PFSK-1 (cell line): ENCODE results near the gene ITGA6.

Source experiments
- POLR2AphosphoS5 ChIP-seq: IDR thresholded peaks from 2 replicates; pipeline ENCODE4 v1.6.1; 2012; ENCODE audit warnings: low read depth, mild to moderate bottlenecking, control low read depth, low read length, moderate library complexity
- REST ChIP-seq, 2 experiments: IDR thresholded peaks; 2 replicates each; pipeline versions ENCODE4 v1.6.1 to v1.8.0; 2011 to 2012; ENCODE audit warnings: low read depth in 2 of 2, low read length in 2 of 2, control low read depth in 1 of 2, inconsistent platforms in 1 of 2, mild to moderate bottlenecking in 1 of 2, moderate library complexity in 1 of 2; ENCODE audit not compliant: insufficient read depth in 1 of 2
- SIN3A ChIP-seq: IDR thresholded peaks from 2 replicates; pipeline ENCODE4 v1.6.1; 2012; ENCODE audit warnings: mild to moderate bottlenecking, low read length, moderate library complexity, borderline replicate concordance; ENCODE audit not compliant: insufficient read depth
- TAF1 ChIP-seq: IDR thresholded peaks from 2 replicates; pipeline ENCODE4 v1.6.1; 2012; ENCODE audit warnings: low read length, control low read depth, borderline replicate concordance; ENCODE audit not compliant: insufficient read depth

GRCh38 chr2:172540421-172540820, 113.0 kb downstream of the ITGA6 start:
- TF ChIP-seq SIN3A (no peak), TAF1 (no peak), POLR2AphosphoS5 (no peak), REST (IDR thresholded peaks at IDR 0.05; ENCODE audit: insufficient read depth in 1 of 2, low read depth in 2 of 2, low read length in 2 of 2) (no peak)
